A673 (cell line): ENCODE measurements around the gene CDH24.

Source experiments
- EZH2 ChIP-seq: fragments of 200-600 bp; sonication (generic); IDR thresholded peaks from 2 replicates; pipeline ENCODE4 v1.6.1; 2017; ENCODE audit warnings: borderline replicate concordance, low read depth, mild to moderate bottlenecking, mixed read lengths, antibody characterized with exemption, low read length; ENCODE audit not compliant: poor library complexity, severe bottlenecking
- TF ChIP-seq, protein P1 (sequence below): fragments of 300-800, 200-600 bp; sonication (generic); conservative IDR thresholded peaks from 2 replicates; pipeline ENCODE4 v1.5.1; 2017; ENCODE audit warnings: low read depth, mild to moderate bottlenecking, antibody characterized with exemption, low read length, moderate library complexity, mixed read lengths

GRCh38 chr14:23103581-23103980, 46.3 kb upstream of the CDH24 start:
- TF ChIP-seq, protein P1, sequence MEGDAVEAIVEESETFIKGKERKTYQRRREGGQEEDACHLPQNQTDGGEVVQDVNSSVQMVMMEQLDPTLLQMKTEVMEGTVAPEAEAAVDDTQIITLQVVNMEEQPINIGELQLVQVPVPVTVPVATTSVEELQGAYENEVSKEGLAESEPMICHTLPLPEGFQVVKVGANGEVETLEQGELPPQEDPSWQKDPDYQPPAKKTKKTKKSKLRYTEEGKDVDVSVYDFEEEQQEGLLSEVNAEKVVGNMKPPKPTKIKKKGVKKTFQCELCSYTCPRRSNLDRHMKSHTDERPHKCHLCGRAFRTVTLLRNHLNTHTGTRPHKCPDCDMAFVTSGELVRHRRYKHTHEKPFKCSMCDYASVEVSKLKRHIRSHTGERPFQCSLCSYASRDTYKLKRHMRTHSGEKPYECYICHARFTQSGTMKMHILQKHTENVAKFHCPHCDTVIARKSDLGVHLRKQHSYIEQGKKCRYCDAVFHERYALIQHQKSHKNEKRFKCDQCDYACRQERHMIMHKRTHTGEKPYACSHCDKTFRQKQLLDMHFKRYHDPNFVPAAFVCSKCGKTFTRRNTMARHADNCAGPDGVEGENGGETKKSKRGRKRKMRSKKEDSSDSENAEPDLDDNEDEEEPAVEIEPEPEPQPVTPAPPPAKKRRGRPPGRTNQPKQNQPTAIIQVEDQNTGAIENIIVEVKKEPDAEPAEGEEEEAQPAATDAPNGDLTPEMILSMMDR, result no peak
- TF ChIP-seq EZH2, result no peak
